ENCODE measurements around the gene ALB.

DNA sequence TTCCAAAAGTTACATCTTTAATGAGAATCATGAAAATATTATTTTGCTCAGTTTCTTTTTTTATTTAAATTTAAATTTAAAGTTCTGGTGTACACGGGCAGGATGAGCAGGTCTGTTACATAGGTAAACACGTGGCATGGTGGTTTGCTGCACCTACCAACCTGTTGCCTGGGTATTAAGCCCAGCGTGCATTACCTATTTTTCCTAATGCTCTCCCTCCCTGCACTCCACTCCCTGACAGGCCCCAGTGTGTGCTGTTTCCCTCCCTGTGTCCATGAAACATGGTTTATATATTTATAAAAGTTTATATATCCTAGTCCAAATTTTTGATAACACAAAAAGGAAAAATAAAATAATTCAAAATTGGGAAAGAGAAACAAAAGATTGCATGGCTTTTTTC lies 35.9 kb downstream of the ALB start:
- TF ChIP-seq, protein P1, sequence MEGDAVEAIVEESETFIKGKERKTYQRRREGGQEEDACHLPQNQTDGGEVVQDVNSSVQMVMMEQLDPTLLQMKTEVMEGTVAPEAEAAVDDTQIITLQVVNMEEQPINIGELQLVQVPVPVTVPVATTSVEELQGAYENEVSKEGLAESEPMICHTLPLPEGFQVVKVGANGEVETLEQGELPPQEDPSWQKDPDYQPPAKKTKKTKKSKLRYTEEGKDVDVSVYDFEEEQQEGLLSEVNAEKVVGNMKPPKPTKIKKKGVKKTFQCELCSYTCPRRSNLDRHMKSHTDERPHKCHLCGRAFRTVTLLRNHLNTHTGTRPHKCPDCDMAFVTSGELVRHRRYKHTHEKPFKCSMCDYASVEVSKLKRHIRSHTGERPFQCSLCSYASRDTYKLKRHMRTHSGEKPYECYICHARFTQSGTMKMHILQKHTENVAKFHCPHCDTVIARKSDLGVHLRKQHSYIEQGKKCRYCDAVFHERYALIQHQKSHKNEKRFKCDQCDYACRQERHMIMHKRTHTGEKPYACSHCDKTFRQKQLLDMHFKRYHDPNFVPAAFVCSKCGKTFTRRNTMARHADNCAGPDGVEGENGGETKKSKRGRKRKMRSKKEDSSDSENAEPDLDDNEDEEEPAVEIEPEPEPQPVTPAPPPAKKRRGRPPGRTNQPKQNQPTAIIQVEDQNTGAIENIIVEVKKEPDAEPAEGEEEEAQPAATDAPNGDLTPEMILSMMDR (IDR thresholded peaks at IDR 0.05) = no peak
- no peak for TF ChIP-seq POLR2A (IDR thresholded peaks at IDR 0.05)

All from body of pancreas (tissue), 4 donors.